HG03196 (cell line): ENCODE measurements around the gene TRMT10B.
"Not testable (repeated sequence)": the region's sequence is repeated elsewhere in the genome, so short reads cannot be mapped to it uniquely, and the experiment has no call there.

Experiments
- ATAC-seq: cut with Tn5 transposase; IDR thresholded peaks from one replicate; pipeline ENCODE4 v1.9.1; 2021; ENCODE audit not compliant: unreplicated experiment

The TRMT10B gene

GRCh38 chr9:37800631-37801286 lies 47.2 kb downstream of the TRMT10B start, which contains the start of gene DCAF10:
TSS of gene DCAF10 (plus strand) at chr9:37800797. CDS start at chr9:37800867, 70 bp downstream.
- ATAC-seq: peak; percentile 62

GRCh38 chr9:37801287-37801850 lies 47.8 kb downstream of the TRMT10B start:
- ATAC-seq: peak; percentile 50

- ATAC-seq: no peak
These were observed 48.5 kb downstream of the TRMT10B start for GRCh38 chr9:37801959-37802711.

- no peak for ATAC-seq
These were observed 52.7 kb downstream of the TRMT10B start for GRCh38 chr9:37806271-37806670.

GRCh38 chr9:37809676-37810075 lies 56.1 kb downstream of the TRMT10B start:
- not testable (repeated sequence) for ATAC-seq

- no peak for ATAC-seq
These were observed 58.4 kb downstream of the TRMT10B start for GRCh38 chr9:37811906-37812476.

- ATAC-seq: no peak
These were observed 59.3 kb downstream of the TRMT10B start for GRCh38 chr9:37812773-37813379.

- no peak for ATAC-seq
These were observed 65.2 kb downstream of the TRMT10B start for GRCh38 chr9:37818849-37819248.

- no peak for ATAC-seq
These were observed 66.5 kb downstream of the TRMT10B start for GRCh38 chr9:37820142-37820541.

- ATAC-seq: not testable (repeated sequence)
These were observed 71.6 kb downstream of the TRMT10B start for GRCh38 chr9:37825174-37825573.

- no peak for ATAC-seq
These were observed 74.0 kb downstream of the TRMT10B start for GRCh38 chr9:37827483-37828165.
